Epithelial cell of prostate (primary cell): ENCODE data around the gene ZNF292.
"Not testable (repeated sequence)": the region's sequence is repeated elsewhere in the genome, so short reads cannot be mapped to it uniquely, and the experiment has no call there.

Source experiments
- DNase-seq: peaks from one replicate; pipeline ENCODE4 v3.0.0-alpha.2; 2011; ENCODE audit warnings: low read depth, low spot score
- H3K27ac ChIP-seq: fragments of 450-650 bp; 2 replicates; pipeline ENCODE4 v1.5.1; 2017; ENCODE audit warnings: mild to moderate bottlenecking

ZNF292 gene

DNA sequence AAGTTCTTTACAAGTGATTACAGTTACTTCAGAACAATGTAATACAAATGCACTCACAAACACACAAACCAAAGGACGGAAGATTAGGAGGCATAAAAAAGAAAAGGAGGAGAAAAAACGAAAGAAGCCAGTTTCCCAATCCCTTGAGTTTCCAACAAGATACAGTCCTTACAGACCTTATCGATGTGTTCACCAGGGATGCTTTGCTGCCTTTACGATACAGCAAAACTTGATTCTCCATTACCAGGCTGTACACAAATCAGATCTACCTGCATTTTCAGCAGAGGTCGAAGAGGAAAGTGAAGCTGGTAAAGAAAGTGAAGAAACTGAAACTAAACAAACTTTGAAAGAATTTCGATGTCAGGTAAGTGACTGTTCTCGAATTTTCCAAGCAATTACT, 104.4 kb downstream of the ZNF292 start:
- no peak overlapping the region for H3K27ac ChIP-seq
- no peak for DNase-seq

- H3K27ac ChIP-seq, result no peak overlapping the region
- DNase-seq, result no peak
Measured at GRCh38 chr6:87261534-87261933, 106.2 kb downstream of the ZNF292 start.

DNA sequence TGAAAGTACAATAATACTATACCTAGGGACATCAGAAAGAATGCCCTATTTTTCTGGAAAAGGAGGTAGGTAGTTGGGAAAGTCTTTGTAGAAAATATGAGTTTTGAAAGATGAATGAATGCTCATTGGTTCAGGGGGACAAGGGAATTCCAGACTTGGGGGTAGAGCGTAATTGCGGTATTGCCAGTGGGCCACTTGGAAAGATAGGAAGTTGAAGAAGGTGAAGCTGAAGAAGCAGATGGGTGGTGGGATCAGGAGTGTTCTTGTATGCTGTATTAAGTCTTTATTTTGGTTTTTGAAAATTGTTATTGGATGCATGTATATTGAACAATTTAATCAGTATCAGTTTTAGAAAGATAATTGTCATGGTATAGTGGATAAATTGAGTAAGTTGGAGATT, 109.1 kb downstream of the ZNF292 start:
- no peak overlapping the region for H3K27ac ChIP-seq

DNA sequence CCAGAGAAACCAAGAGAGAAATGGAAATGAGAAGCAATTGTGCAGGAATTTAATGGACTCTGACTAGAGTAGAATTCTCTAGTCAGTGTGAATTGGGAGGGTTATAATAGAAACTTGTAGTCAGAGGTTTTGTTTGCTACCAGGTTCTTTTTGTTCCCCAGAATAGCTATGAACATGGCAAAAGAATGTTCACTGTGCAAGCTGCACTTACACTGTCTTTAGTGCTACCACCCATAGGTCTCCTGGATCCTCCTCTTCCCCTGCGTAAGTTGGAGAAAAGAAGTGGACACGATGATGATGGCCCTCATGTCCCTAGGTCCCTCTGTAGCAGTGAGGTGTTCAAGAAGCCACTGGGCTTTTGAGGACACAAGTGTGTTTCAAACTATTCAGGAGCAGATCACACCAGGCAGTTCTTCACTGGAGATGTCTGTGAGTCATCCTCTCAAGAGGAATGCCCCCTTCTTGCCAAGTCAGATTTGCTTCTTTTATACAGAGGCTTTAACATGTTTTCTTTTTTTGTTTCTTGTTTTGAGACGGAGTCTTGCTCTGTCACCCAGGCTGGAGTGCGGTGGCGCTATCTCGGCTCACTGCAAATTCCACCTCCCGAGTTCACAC, 119.4 kb downstream of the ZNF292 start:
- DNase-seq, result no peak
- no peak overlapping the region for H3K27ac ChIP-seq

More for the DNA sequence above, 109.1 kb downstream of the ZNF292 start:
- DNase-seq, result no peak

DNA sequence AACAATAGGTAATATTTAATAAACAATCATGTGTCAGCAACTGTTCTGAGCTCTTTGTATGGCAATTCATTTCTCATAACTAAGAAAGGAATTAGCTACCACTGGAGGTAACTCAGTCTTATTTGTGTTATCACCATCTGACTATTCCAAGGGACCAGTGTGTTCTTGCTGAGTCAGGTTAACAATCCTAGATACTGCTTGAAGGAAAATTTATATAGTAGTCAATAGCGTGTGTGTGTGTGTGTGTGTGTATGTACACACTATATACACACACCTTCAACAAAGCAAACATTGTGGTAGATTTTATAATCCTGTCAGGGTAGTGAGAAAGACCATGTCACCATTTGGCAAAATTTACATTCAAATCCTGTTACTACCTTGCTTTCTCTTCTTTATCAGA, 121.3 kb downstream of the ZNF292 start:
- DNase-seq, result no peak
- H3K27ac ChIP-seq, result no peak overlapping the region

GRCh38 chr6:87277123-87277522, 121.8 kb downstream of the ZNF292 start:
- no peak for DNase-seq
- H3K27ac ChIP-seq, result no peak overlapping the region

GRCh38 chr6:87279196-87279595, 123.8 kb downstream of the ZNF292 start:
- no peak for DNase-seq
- no peak overlapping the region for H3K27ac ChIP-seq

DNA sequence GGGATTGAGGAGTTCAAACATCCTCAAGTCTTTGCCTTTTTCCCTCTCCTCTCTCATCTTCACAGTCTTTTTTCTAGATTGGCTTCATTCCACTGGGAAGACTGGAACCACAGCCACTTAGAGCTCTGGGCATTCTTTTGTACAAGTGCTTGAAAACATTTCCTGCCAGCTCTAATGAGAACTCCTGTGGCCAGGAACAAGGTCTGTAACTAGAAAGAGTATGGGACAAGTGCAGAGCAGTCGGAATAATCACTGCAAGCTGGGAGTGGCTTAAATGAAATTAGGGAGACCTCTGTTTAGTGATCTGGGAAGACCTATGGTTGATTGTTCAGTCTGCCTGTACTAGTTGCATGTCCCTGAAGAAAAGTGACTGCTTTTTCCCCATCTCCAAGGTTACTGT, 126.1 kb downstream of the ZNF292 start:
- DNase-seq, result no peak
- H3K27ac ChIP-seq, result no peak overlapping the region

DNA sequence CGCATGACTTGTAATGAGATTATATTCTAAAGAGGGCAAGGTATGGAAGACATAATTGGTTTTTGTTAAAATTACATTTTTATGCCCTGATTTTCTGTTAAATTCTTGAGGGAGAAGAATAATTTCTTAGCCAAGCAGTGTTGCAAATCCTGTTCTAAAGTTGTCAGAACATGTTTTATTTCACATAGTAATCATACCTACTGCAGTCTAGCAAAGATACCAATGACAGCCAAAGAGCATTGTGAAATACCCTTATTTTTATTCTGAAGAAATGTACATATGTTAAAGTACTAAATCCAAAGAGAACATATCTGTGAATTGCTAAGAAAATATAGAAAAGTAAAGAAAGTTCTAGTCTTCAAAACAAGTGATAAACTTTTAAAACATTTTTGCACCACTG, 127.4 kb downstream of the ZNF292 start:
- no peak for DNase-seq
- peak overlapping the region; percentile 20 for H3K27ac ChIP-seq

GRCh38 chr6:87283461-87283860, 128.1 kb downstream of the ZNF292 start:
- no peak for DNase-seq
- H3K27ac ChIP-seq, result no peak overlapping the region

DNA sequence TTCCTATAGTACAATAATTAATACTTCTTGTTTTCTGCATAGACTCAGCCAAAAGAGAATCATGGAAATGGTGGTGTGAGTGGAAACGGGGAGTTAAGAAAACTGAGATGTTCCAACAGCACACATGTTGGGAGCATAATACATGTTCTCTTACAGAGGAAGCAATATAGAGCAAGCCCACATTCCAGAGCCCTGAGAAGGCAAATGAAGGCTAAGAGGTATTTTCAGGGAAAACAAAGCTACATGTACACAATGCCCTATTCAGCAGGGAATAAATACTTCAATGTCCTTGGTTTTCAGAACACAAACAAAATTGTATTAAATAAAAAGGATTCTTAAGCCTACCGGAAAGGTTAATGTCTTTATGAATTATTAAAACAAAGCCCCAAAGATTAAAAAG, 131.9 kb downstream of the ZNF292 start:
- peak overlapping the region; percentile 36 for H3K27ac ChIP-seq
- DNase-seq, result no peak

DNA sequence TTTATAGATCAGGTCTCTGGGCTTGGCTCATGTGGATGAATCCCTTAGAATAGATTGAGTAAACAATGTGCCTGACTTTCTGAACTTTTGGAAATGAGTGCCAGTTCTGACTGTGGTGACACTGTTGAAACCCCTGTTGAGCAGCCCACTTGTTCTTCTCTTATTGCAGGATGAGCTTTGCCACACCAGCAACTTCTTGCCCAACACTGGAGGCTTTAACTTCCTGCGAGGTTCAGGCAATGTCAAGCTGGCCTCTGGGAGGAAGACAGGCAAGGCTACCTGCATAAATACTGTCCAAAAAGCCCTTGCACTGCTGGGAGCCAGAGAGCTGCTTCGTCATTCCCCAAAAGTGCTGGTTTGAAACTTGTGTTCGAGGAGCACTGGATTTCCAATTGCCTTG, 134.2 kb downstream of the ZNF292 start:
- H3K27ac ChIP-seq, result no peak overlapping the region
- DNase-seq, result no peak

GRCh38 chr6:87291883-87292282, 136.5 kb downstream of the ZNF292 start:
- no peak overlapping the region for H3K27ac ChIP-seq
- no peak for DNase-seq

DNA sequence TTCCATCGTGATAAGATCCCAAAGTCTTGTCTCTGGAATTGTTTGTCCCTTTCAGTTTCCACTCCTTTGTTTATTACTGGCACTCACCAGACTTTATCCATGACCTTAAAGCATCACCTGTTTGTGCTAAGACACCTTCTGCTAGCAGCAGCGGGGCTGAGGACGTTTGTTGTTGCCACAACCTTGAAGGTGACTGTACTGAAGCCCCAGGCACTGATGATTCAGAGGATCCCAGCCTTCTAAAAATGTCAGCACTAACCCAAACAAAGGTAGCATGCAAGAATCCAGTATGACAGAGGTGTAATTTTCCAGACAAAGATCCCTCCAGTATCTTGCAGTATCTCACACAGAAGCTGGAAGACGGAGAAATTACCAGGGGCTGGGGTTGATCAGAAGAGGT, 138.2 kb downstream of the ZNF292 start:
- H3K27ac ChIP-seq, result no peak overlapping the region
- DNase-seq, result no peak

- H3K27ac ChIP-seq, result no peak overlapping the region
- no peak for DNase-seq
Measured at GRCh38 chr6:87297119-87297518, 141.8 kb downstream of the ZNF292 start.

DNA sequence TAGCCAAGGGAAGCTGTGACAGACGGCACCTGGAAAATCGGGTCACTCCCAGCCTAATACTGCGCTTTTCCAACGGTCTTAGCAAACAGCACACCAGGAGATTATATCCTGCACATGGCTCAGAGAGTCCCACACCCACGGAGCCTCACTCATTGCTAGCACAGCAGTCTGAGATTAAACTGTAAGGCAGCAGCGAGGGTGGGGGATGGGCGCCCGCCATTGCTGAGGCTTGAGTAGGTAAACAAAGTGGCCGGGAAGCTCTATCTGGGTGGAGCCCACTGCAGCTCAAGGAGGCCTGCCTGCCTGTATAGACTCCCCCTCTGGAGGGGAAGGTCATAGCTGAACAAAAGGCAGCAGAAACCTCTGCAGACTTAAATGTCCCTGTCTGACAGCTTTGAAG, 145.9 kb downstream of the ZNF292 start:
- not testable (repeated sequence) for H3K27ac ChIP-seq, DNase-seq

- H3K27ac ChIP-seq, result no peak overlapping the region
- DNase-seq, result no peak
Measured at GRCh38 chr6:87308970-87309369, 153.6 kb downstream of the ZNF292 start.

DNA sequence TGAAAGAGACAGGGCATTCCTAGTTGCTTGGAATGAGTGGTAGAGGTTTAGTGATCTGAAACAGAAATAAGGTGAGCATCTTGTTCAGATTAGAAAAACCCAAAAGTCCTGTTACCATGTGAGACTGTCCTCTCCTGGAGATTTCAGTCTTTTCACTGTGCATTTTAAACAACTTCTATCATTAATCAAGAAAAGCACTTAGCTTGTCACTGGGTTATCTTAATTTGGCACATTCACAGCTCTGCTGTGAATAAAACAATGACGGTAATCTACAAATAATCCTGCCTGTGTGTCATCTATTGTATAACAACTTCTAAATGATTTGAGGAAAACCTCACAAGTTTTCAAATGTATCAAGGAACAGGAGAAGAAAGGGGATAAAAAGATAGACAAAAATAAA, 157.5 kb downstream of the ZNF292 start:
- H3K27ac ChIP-seq, result no peak overlapping the region
- no peak for DNase-seq
